ENCODE results near the gene KRTAP5-9. TPM values are rescaled to one million over a fixed set of nuclear protein-coding genes. Genes with fewer than 3 reads are reported as not detected.
"Not testable (repeated sequence)": the region's sequence is repeated elsewhere in the genome, so short reads cannot be mapped to it uniquely, and the experiment has no call there.

The KRTAP5-9 gene
- total RNA-seq, 4 donors from 2014 or later = not detected

GRCh38 chr11:71535825-71536224 is 12.4 kb upstream of the KRTAP5-9 start:
- ATAC-seq = no peak
- Histone ChIP-seq H3K27me3 (no peaks in the 10 kb centered on the region), H3K36me3 (no peaks in the 10 kb centered on the region), H3K4me1 (no peaks in the 10 kb centered on the region), H3K27ac (no peak overlapping the region), H3K9me3 (no peaks in the 10 kb centered on the region), H3K4me3 (no peak overlapping the region)
- 82 to 86% methylated on average over 8 to 9 of the region's 9 CpGs for WGBS, 2 donors (ENCODE audit: low coverage in 1 of 2)
- TF ChIP-seq POLR2AphosphoS5 (IDR thresholded peaks at IDR 0.05) (no peak), CTCF (IDR thresholded peaks at IDR 0.05) (no peak), EP300 (IDR thresholded peaks at IDR 0.05) (no peak), POLR2A (IDR thresholded peaks at IDR 0.05) (no peak)

- no peak for TF ChIP-seq POLR2AphosphoS5 (IDR thresholded peaks at IDR 0.05)
- TF ChIP-seq POLR2A (IDR thresholded peaks at IDR 0.05) = no peak
- TF ChIP-seq EP300 (IDR thresholded peaks at IDR 0.05) = no peak
- TF ChIP-seq CTCF (IDR thresholded peaks at IDR 0.05) = no peak
- Histone ChIP-seq H3K4me3 (no peak overlapping the region), H3K4me1 (no peaks in the 10 kb centered on the region), H3K27me3 (no peaks in the 10 kb centered on the region), H3K36me3 (no peaks in the 10 kb centered on the region), H3K9me3 (no peaks in the 10 kb centered on the region), H3K27ac (no peak overlapping the region)
- no peak for ATAC-seq
- 64 to 77% methylated on average over 2 to 9 of the region's 9 CpGs for WGBS, 2 donors (ENCODE audit: low coverage in 1 of 2)
Observed at GRCh38 chr11:71537537-71537936, 10.7 kb upstream of the KRTAP5-9 start.

GRCh38 chr11:71537977-71538665 is 10.1 kb upstream of the KRTAP5-9 start, which contains the start of gene KRTAP5-8:
KRTAP5-8 (plus strand) TSS chr11:71538025; CDS start chr11:71538056, 31 bp downstream.
- WGBS, 2 donors (ENCODE audit: low coverage in 1 of 2) = no CpG with 5 or more reads among the region's 4 CpGs
- not testable (repeated sequence) for ATAC-seq, H3K27ac ChIP-seq, H3K27me3 ChIP-seq, H3K4me3 ChIP-seq, H3K4me1 ChIP-seq, H3K36me3 ChIP-seq, H3K9me3 ChIP-seq

GRCh38 chr11:71538666-71538990 is 9.6 kb upstream of the KRTAP5-9 start:
- ATAC-seq = no peak
- Histone ChIP-seq H3K9me3 (no peaks in the 10 kb centered on the region), H3K4me3 (no peak overlapping the region), H3K36me3 (no peaks in the 10 kb centered on the region), H3K27ac (no peak overlapping the region), H3K4me1 (no peaks in the 10 kb centered on the region), H3K27me3 (peaks cover 4% of the 10 kb centered on the region)
- 71 to 83% methylated on average over 1 to 4 of the region's 4 CpGs for WGBS, 2 donors (ENCODE audit: low coverage in 1 of 2)
- TF ChIP-seq CTCF (IDR thresholded peaks at IDR 0.05) = no peak
- no peak for TF ChIP-seq POLR2A (IDR thresholded peaks at IDR 0.05)
- TF ChIP-seq EP300 (IDR thresholded peaks at IDR 0.05) = no peak
- no peak for TF ChIP-seq POLR2AphosphoS5 (IDR thresholded peaks at IDR 0.05)

- no peak overlapping the region for H3K4me3 ChIP-seq
- no peaks in the 10 kb centered on the region for H3K4me1 ChIP-seq
- H3K36me3 ChIP-seq = no peaks in the 10 kb centered on the region
- H3K27ac ChIP-seq = no peak overlapping the region
- H3K9me3 ChIP-seq = no peaks in the 10 kb centered on the region
- no peak for ATAC-seq
- H3K27me3 ChIP-seq = peaks cover 4% of the 10 kb centered on the region
- no peak for TF ChIP-seq CTCF (IDR thresholded peaks at IDR 0.05)
- no peak for TF ChIP-seq POLR2A (IDR thresholded peaks at IDR 0.05)
- TF ChIP-seq EP300 (IDR thresholded peaks at IDR 0.05) = no peak
- 63 to 87% methylated on average over 5 to 6 of the region's 11 CpGs for WGBS, 2 donors (ENCODE audit: low coverage in 1 of 2)
Observed at GRCh38 chr11:71539017-71539416, 9.2 kb upstream of the KRTAP5-9 start.

GRCh38 chr11:71539971-71540370 is 8.2 kb upstream of the KRTAP5-9 start:
- not testable (repeated sequence) for H3K36me3 ChIP-seq, H3K9me3 ChIP-seq, ATAC-seq, H3K4me1 ChIP-seq, H3K27me3 ChIP-seq, H3K4me3 ChIP-seq, H3K27ac ChIP-seq
- WGBS, 2 donors (ENCODE audit: low coverage in 1 of 2) = 90% methylated on average over 7 of the region's 11 CpGs; no CpG with 5 or more reads in 1 of the 2 donors

- H3K27ac ChIP-seq, ATAC-seq, H3K4me3 ChIP-seq, H3K36me3 ChIP-seq, H3K4me1 ChIP-seq, H3K9me3 ChIP-seq: not testable (repeated sequence)
- peaks cover 11% of the 10 kb centered on the region for H3K27me3 ChIP-seq
- 74 to 87% methylated on average over 6 to 9 of the region's 9 CpGs for WGBS, 2 donors (ENCODE audit: low coverage in 1 of 2)
Observed at GRCh38 chr11:71540521-71541304, 7.5 kb upstream of the KRTAP5-9 start.
